Measurements from ENCODE around the gene ZNF185. TPM values are rescaled to one million over a fixed set of nuclear protein-coding genes. Genes with fewer than 3 reads are reported as not detected.

The ZNF185 gene
- total RNA-seq, 2 donors from 2014 or later = 8.1 to 8.5 TPM

DNA sequence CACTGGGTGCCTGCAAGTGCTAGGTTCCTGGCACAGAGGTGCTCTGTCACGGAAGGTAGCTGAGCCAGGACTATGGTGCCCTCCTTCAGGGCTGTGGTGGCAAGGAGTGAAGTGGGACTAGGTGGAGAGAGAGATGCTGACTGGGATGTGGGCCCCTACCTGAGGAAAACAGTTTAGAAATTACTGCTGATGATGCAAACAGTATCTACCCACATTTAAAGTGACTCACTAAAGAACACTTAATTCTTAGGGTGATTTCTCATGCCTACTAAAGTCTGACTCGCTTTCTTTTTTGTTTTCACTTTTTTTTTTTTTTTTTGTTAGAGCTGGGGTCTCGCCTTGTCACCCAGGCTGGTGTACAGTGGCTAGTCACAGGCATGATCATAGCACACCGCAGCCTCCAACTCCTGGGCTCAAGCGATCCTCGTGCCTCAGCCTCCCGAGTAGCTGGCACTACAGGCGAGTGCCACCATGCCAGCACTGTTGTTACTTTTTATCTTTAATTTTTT lies 3.1 kb downstream of the ZNF185 start:
- Histone ChIP-seq H3K9me3 (no peaks in the 10 kb centered on the region), H3K4me1 (ENCODE audit: control insufficient read depth in 1 of 2, low read depth in 2 of 2) (peaks cover 0 to 32% of the 10 kb centered on the region in 2 donors), H3K27ac (no peak overlapping the region), H3K27me3 (replicated peaks; ENCODE audit: insufficient read depth) (no peaks in the 10 kb centered on the region), H3K4me3 (no peak overlapping the region), H3K36me3 (no peaks in the 10 kb centered on the region)
- DNase-seq (ENCODE audit: low spot score) (no peak), ATAC-seq (ENCODE audit: insufficient number of reproducible peaks, low FRiP score, low read depth) (no peak)
- TF ChIP-seq, protein P1, sequence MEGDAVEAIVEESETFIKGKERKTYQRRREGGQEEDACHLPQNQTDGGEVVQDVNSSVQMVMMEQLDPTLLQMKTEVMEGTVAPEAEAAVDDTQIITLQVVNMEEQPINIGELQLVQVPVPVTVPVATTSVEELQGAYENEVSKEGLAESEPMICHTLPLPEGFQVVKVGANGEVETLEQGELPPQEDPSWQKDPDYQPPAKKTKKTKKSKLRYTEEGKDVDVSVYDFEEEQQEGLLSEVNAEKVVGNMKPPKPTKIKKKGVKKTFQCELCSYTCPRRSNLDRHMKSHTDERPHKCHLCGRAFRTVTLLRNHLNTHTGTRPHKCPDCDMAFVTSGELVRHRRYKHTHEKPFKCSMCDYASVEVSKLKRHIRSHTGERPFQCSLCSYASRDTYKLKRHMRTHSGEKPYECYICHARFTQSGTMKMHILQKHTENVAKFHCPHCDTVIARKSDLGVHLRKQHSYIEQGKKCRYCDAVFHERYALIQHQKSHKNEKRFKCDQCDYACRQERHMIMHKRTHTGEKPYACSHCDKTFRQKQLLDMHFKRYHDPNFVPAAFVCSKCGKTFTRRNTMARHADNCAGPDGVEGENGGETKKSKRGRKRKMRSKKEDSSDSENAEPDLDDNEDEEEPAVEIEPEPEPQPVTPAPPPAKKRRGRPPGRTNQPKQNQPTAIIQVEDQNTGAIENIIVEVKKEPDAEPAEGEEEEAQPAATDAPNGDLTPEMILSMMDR (IDR thresholded peaks at IDR 0.05) = no peak

DNA sequence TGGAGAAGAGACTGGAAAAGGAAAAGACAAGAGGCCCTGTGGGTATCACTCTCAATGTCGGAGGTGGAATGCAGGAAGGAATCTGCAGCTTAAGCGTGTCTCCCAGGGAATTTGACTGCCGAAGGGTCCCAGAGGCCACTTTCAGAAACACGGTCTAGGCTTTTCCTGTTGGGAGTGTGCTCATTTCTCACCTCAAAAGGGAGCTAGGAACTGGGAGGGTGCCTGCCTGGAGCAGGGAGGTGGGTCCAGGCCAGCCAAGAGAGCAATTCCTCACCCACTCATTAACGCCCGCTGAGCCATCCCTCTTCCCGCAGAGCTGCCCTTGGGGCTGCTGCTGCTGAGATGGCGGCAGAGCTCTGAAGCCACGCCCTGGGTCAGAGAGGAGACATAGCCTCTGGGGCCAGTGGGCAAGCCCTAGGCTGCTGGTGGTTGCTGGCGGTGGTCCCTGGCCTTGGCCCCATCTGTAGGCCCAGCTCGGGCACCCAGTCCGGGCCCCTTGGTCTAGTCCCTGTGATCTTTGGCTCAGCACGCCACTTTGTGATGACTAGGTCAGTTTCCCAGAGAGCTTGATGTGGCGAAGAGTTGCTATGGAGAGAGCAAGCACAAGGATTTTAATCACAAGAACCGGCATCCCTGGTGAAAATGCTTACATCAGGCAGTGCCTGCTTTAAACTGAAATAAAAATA lies 4.1 kb downstream of the ZNF185 start:
- Histone ChIP-seq H3K4me3 (peak overlapping the region; percentile 41), H3K4me1 (ENCODE audit: control insufficient read depth in 1 of 2, low read depth in 2 of 2) (peaks cover 0 to 32% of the 10 kb centered on the region in 2 donors), H3K27ac (peak overlapping the region; percentile 61 to 76), H3K9me3 (no peaks in the 10 kb centered on the region), H3K36me3 (no peaks in the 10 kb centered on the region), H3K27me3 (replicated peaks; ENCODE audit: insufficient read depth) (no peaks in the 10 kb centered on the region)
- ATAC-seq (ENCODE audit: insufficient number of reproducible peaks, low FRiP score, low read depth) (peak; percentile 67), DNase-seq (ENCODE audit: low spot score) (no peak)
- TF ChIP-seq, protein P1 (IDR thresholded peaks at IDR 0.05) = no peak

DNA sequence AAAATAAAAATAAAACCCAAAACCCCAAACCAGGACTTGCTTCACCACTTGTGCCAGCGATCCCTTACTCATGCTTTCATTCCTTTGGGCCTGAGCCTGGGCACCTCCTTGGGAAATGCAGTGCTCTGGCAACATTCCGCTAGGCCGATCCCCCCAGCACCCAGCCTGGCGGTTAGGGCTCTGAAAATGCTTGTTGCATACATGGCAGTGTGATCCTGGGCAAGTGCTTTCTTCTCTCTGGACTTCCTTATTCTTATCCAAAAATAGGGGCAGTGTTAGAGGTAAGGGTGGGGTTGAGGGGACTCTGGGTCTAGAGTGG lies 4.6 kb downstream of the ZNF185 start:
- H3K27me3 ChIP-seq (replicated peaks; ENCODE audit: insufficient read depth) = no peaks in the 10 kb centered on the region
- DNase-seq (ENCODE audit: low spot score) = no peak
- H3K36me3 ChIP-seq = no peaks in the 10 kb centered on the region
- peak overlapping the region; percentile 61 to 76 for H3K27ac ChIP-seq
- TF ChIP-seq, protein P1 (IDR thresholded peaks at IDR 0.05) = no peak
- peaks cover 0 to 32% of the 10 kb centered on the region in 2 donors for H3K4me1 ChIP-seq (ENCODE audit: control insufficient read depth in 1 of 2, low read depth in 2 of 2)
- peak; percentile 16 for ATAC-seq (ENCODE audit: insufficient number of reproducible peaks, low FRiP score, low read depth)
- no peaks in the 10 kb centered on the region for H3K9me3 ChIP-seq
- no peak overlapping the region for H3K4me3 ChIP-seq

DNA sequence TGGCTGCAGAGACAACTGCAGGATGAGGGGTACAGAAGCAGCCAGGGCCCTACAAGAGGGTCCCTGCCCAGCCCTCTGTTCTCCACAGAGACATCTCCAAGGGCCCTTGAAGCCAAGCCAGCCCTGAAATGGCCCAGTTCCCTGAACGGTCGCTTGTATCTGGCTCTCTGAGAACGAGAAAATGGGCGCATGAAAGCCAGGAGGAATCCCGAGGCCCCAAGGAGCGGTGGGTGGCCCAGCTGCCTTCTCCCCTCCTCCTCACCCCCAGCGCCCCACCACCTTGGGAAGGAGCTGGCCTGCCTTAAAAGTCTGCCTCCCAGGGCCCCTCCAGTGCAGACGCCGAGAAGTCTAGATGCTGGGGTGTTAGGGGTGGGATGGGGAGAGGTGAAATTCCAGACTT lies 5.7 kb downstream of the ZNF185 start:
- no peaks in the 10 kb centered on the region for H3K9me3 ChIP-seq
- peaks cover 0 to 32% of the 10 kb centered on the region in 2 donors for H3K4me1 ChIP-seq (ENCODE audit: control insufficient read depth in 1 of 2, low read depth in 2 of 2)
- H3K27ac ChIP-seq = no peak overlapping the region
- no peak overlapping the region for H3K4me3 ChIP-seq
- ATAC-seq (ENCODE audit: insufficient number of reproducible peaks, low FRiP score, low read depth) = no peak
- H3K36me3 ChIP-seq = no peaks in the 10 kb centered on the region
- DNase-seq (ENCODE audit: low spot score) = no peak
- H3K27me3 ChIP-seq (replicated peaks; ENCODE audit: insufficient read depth) = no peaks in the 10 kb centered on the region
- TF ChIP-seq, protein P1 (IDR thresholded peaks at IDR 0.05) = no peak

DNA sequence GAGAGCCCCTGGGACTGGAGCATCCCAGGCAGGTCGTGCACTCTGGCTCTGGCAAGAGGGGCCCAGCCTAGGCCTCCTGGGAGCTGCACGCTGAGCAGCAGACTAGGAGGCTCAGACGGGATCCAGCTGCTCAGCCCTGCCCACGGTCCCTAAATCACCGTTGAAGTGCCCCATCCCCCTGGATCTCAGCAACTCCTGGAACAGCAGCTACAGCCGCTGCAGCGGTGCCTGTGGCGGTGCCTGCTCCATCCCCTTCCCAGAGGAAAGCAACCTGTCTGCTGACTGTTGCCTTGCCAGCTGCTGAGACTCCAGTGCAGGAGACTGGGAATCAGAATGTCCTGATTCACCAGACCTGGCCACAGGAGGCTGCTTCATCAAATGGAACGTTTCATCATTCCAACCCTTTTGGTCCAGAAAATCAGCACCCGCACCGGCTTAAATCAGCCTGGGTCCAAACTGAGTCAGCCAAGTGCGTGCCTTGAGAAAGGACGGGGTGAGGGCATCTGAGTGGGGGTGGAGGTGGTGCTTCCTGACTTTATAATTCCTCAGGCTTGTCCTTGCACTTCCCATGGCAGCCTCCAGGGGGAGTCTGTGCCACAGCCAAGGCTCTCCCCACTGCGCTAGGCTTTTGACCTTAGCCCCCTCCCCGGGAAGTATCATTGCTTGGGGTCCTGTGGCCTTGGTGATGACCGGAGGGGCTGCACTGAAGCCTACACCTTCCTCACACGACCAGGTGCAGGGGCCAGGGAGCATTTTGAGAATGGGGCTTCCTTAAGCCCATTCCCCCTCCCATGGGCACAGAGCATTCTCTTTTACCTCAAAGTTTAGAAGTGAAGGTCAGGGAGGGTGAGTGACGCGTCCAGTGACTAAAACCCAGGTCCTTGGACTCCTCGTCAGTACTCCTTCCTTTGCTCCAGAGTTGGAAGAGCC lies 6.5 kb downstream of the ZNF185 start:
- Histone ChIP-seq H3K27me3 (replicated peaks; ENCODE audit: insufficient read depth) (no peaks in the 10 kb centered on the region), H3K9me3 (no peaks in the 10 kb centered on the region), H3K4me3 (no peak overlapping the region), H3K36me3 (no peaks in the 10 kb centered on the region), H3K4me1 (ENCODE audit: control insufficient read depth in 1 of 2, low read depth in 2 of 2) (peaks cover 0 to 24% of the 10 kb centered on the region in 2 donors), H3K27ac (no peak overlapping the region)
- DNase-seq (ENCODE audit: low spot score) (no peak), ATAC-seq (ENCODE audit: insufficient number of reproducible peaks, low FRiP score, low read depth) (no peak)
- TF ChIP-seq, protein P1 (IDR thresholded peaks at IDR 0.05) = peak; percentile 64

Data from thoracic aorta (tissue), 2 donors.